H9 (cell line): ENCODE data around the gene MMD. TPM values are rescaled to one million over a fixed set of nuclear protein-coding genes. Genes with fewer than 3 reads are reported as not detected.
"Not testable (repeated sequence)": the region's sequence is repeated elsewhere in the genome, so short reads cannot be mapped to it uniquely, and the experiment has no call there.

Source experiments
- DNase-seq: peaks from one replicate; pipeline ENCODE4 v3.0.0-alpha.2; 2017
- H2AFZ ChIP-seq: one replicate; pipeline ENCODE4 v1.6.1; 2013; ENCODE audit warnings: mild to moderate bottlenecking, low read length, control low read depth, moderate library complexity
- H2AK5ac ChIP-seq: 2 replicates; pipeline ENCODE4 v1.6.1; 2013; ENCODE audit warnings: low read length, control low read depth, mixed read lengths; ENCODE audit not compliant: insufficient read length
- H2BK120ac ChIP-seq: one replicate; pipeline ENCODE4 v1.6.1; 2013; ENCODE audit warnings: low read depth, mild to moderate bottlenecking, low read length, control low read depth, inconsistent platforms; ENCODE audit not compliant: poor library complexity, severe bottlenecking
- H2BK12ac ChIP-seq: 2 replicates; pipeline ENCODE4 v1.6.1; 2013; ENCODE audit warnings: low read length, control low read depth, mixed read lengths, low read depth; ENCODE audit not compliant: insufficient read length
- H2BK15ac ChIP-seq: 2 replicates; pipeline ENCODE4 v1.6.1; 2013; ENCODE audit warnings: low read depth, low read length, control low read depth
- H2BK20ac ChIP-seq: one replicate; pipeline ENCODE4 v1.6.1; 2013; ENCODE audit warnings: low read depth, mild to moderate bottlenecking, low read length, control low read depth, inconsistent platforms; ENCODE audit not compliant: poor library complexity, severe bottlenecking
- H2BK5ac ChIP-seq: 2 replicates; pipeline ENCODE4 v1.6.1; 2013; ENCODE audit warnings: low read length, control low read depth, mixed read lengths; ENCODE audit not compliant: insufficient read length
- H3K14ac ChIP-seq: 2 replicates; pipeline ENCODE4 v1.6.1; 2013; ENCODE audit warnings: low read length, control low read depth; ENCODE audit not compliant: insufficient read depth
- H3K18ac ChIP-seq: 2 replicates; pipeline ENCODE4 v1.6.1; 2013; ENCODE audit warnings: low read depth, mild to moderate bottlenecking, mixed read lengths, low read length, control low read depth; ENCODE audit not compliant: insufficient read length
- H3K23ac ChIP-seq: 2 replicates; pipeline ENCODE4 v1.6.1; 2013; ENCODE audit warnings: low read length, control low read depth, mixed read lengths, low read depth; ENCODE audit not compliant: insufficient read length
- H3K23me2 ChIP-seq: 2 replicates; pipeline ENCODE4 v1.6.1; 2013; ENCODE audit warnings: low read depth, mild to moderate bottlenecking, mixed read lengths, low read length, control low read depth; ENCODE audit not compliant: insufficient read length, poor library complexity, severe bottlenecking
- H3K27ac ChIP-seq: 2 replicates; pipeline ENCODE4 v1.5.1; 2013; ENCODE audit warnings: low read length, control low read depth, mixed read lengths, low read depth; ENCODE audit not compliant: insufficient read length
- H3K27me3 ChIP-seq: 2 replicates; pipeline ENCODE4 v1.6.1; 2013; ENCODE audit warnings: low read length, control low read depth, inconsistent platforms; ENCODE audit not compliant: insufficient read depth
- H3K4ac ChIP-seq: 2 replicates; pipeline ENCODE4 v1.6.1; 2013; ENCODE audit warnings: low read depth, mild to moderate bottlenecking, control low read depth, inconsistent platforms, low read length, moderate library complexity
- H3K4me1 ChIP-seq: 2 replicates; pipeline ENCODE4 v1.6.1; 2013; ENCODE audit warnings: low read length, control low read depth, inconsistent platforms; ENCODE audit not compliant: insufficient read depth
- H3K4me2 ChIP-seq: 2 replicates; pipeline ENCODE4 v1.6.1; 2013; ENCODE audit warnings: low read length, control low read depth, mixed read lengths; ENCODE audit not compliant: insufficient read length, insufficient read depth
- H3K56ac ChIP-seq: 2 replicates; pipeline ENCODE4 v1.6.1; 2013; ENCODE audit warnings: low read depth, mild to moderate bottlenecking, mixed read lengths, low read length, control low read depth; ENCODE audit not compliant: insufficient read length
- H3K79me1 ChIP-seq: 2 replicates; pipeline ENCODE4 v1.6.1; 2013; ENCODE audit warnings: low read depth, mild to moderate bottlenecking, moderate library complexity, low read length, control low read depth, inconsistent platforms; ENCODE audit not compliant: insufficient read depth, poor library complexity, severe bottlenecking
- H3K79me2 ChIP-seq: 2 replicates; pipeline ENCODE4 v1.6.1; 2013; ENCODE audit warnings: low read length, control low read depth, inconsistent platforms; ENCODE audit not compliant: insufficient read depth
- H3K9ac ChIP-seq: 2 replicates; pipeline ENCODE4 v1.6.1; 2013; ENCODE audit warnings: low read length, control low read depth, mixed read lengths; ENCODE audit not compliant: insufficient read length; ENCODE audit errors: extremely low read depth
- H3K9me3 ChIP-seq: one replicate; pipeline ENCODE4 v1.6.1; 2013; ENCODE audit warnings: low read depth, low read length, inconsistent platforms; ENCODE audit not compliant: control insufficient read depth
- H3T11ph ChIP-seq: one replicate; pipeline ENCODE4 v1.6.1; 2013; ENCODE audit warnings: mild to moderate bottlenecking, low read length, control low read depth, inconsistent platforms
- H4K20me1 ChIP-seq: one replicate; pipeline ENCODE4 v1.6.1; 2013; ENCODE audit not compliant: control insufficient read depth, insufficient read length, insufficient read depth
- H4K5ac ChIP-seq: 2 replicates; pipeline ENCODE4 v1.6.1; 2013; ENCODE audit warnings: low read depth, mild to moderate bottlenecking, mixed read lengths, low read length, control low read depth; ENCODE audit not compliant: insufficient read length
- H4K8ac ChIP-seq: replicated peaks from 2 replicates; pipeline ENCODE4 v1.6.1; 2013; ENCODE audit warnings: low read length, control low read depth, mixed read lengths, low read depth; ENCODE audit not compliant: insufficient read length
- H4K91ac ChIP-seq: 2 replicates; pipeline ENCODE4 v1.6.1; 2013; ENCODE audit warnings: low read depth, mild to moderate bottlenecking, moderate library complexity, mixed read lengths, low read length, control low read depth; ENCODE audit not compliant: insufficient read length
- H3K27ac Mint-ChIP-seq, 3 experiments: 2 replicates in 2 of 3; 3 replicates in 1 of 3; pipeline ENCODE4 v1.8.0; 2020 to 2021; ENCODE audit warnings: mixed read lengths in 3 of 3, mild to moderate bottlenecking in 1 of 3, moderate library complexity in 1 of 3
- H3K27me3 Mint-ChIP-seq: 2 replicates; pipeline ENCODE4 v1.8.0; 2021; ENCODE audit warnings: low read depth, mild to moderate bottlenecking, moderate library complexity, mixed read lengths
- H3K36me3 Mint-ChIP-seq, 3 experiments: 2 replicates in 2 of 3; 3 replicates in 1 of 3; pipeline ENCODE4 v1.8.0; 2020 to 2021; ENCODE audit warnings: low read depth in 3 of 3, mixed read lengths in 3 of 3; ENCODE audit not compliant: insufficient read depth in 1 of 3
- H3K4me1 Mint-ChIP-seq, 2 experiments: 2 replicates each; pipeline ENCODE4 v1.8.0; 2020; ENCODE audit warnings: mixed read lengths in 2 of 2
- H3K4me3 Mint-ChIP-seq, 2 experiments: 2 replicates in 1 of 2; 3 replicates in 1 of 2; pipeline ENCODE4 v1.8.0; 2020 to 2021; ENCODE audit warnings: mild to moderate bottlenecking in 2 of 2, mixed read lengths in 2 of 2, moderate library complexity in 1 of 2
- H3K9me3 Mint-ChIP-seq, 2 experiments: 2 replicates in 1 of 2; 3 replicates in 1 of 2; pipeline ENCODE4 v1.8.0; 2020; ENCODE audit warnings: mild to moderate bottlenecking in 2 of 2, mixed read lengths in 2 of 2, moderate library complexity in 1 of 2
- WGBS: extraction: QIAGEN DNeasy Blood & Tissue Kit; methylation state at CpG from one replicate; pipeline ENCODE4 v1.1.7; 2013; ENCODE audit warnings: missing lambda C conversion rate, low lambda C conversion rate, mixed read lengths; ENCODE audit not compliant: insufficient read length; ENCODE audit errors: extremely low coverage; 5-methylcytosine and 5-hydroxymethylcytosine counted together
- total RNA-seq: library from RNA; stranded (reverse); gene quantifications from 2 replicates; pipeline ENCODE4 v1.2.1, GENCODE V29; 2021
- TF ChIP-seq, protein P1 (sequence below): fragments of 200-600 bp; sonication (generic); conservative IDR thresholded peaks from 3 replicates; pipeline ENCODE4 v1.8.0; 2021; ENCODE audit warnings: antibody characterized with exemption, mild to moderate bottlenecking

Gene MMD
- total RNA-seq, 1 experiment from 2014 or later = 24.0 TPM

DNA sequence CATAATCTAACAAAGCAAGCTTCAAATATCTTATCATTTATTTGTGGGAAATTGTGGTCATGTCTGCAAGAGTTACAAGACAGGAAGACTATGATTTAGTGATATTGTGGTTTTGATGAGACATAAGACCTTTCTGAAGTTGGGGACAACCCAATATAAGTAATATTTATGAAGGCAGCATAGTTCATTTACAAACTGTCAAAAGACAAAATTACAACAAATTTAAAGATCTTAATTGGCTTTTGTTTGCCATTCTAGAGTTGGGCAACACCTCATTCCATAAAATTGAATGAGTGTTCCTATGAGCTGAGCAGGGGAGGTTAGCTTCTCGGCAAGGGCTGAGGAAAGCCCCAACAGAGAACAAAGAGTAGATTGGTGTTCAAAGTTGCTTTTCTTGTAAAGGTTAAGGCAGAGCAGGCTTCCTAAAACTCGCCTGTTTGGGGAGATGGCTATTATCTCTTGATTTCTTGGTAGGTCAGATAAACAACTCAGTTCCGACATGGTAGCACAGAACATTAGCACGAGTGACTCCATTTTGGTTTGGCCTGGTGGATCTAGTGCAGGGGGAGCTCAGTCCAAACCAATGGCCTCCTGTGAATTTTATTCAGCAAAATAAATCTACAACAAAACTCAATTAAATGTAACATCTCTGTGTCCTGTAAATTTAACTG, 10.9 kb upstream of the MMD start:
- no peak overlapping the region for H3K23ac ChIP-seq
- no peak overlapping the region for H3K4me3 Mint-ChIP-seq
- H3K79me1 ChIP-seq = no peaks in the 10 kb centered on the region
- no peak overlapping the region for H4K91ac ChIP-seq
- no peak overlapping the region for H4K8ac ChIP-seq
- no peaks in the 10 kb centered on the region for H3K27me3 ChIP-seq
- H2BK120ac ChIP-seq = no peak overlapping the region
- H4K20me1 ChIP-seq = no peaks in the 10 kb centered on the region
- no peak overlapping the region for H3K9ac ChIP-seq
- H3K14ac ChIP-seq = no peak overlapping the region
- no peak overlapping the region for H2BK12ac ChIP-seq
- no peaks in the 10 kb centered on the region for H3K9me3 ChIP-seq
- no peak overlapping the region for H2BK15ac ChIP-seq
- H3K27ac ChIP-seq = no peak overlapping the region
- no peak overlapping the region for H3K27ac Mint-ChIP-seq
- no peaks in the 10 kb centered on the region; a peak in 1 of 7 replicates for H3K36me3 Mint-ChIP-seq
- no peak overlapping the region for H4K5ac ChIP-seq
- peaks cover 5 to 7% of the 10 kb centered on the region in 2 experiments for H3K4me1 Mint-ChIP-seq
- H3K18ac ChIP-seq = no peak overlapping the region
- no peak for DNase-seq
- H3K9me3 Mint-ChIP-seq = no peaks in the 10 kb centered on the region; a peak in 2 of 5 replicates
- no peak overlapping the region for H3K4ac ChIP-seq
- H3K4me1 ChIP-seq = no peaks in the 10 kb centered on the region
- H3K79me2 ChIP-seq = no peaks in the 10 kb centered on the region
- no peak overlapping the region for H2BK20ac ChIP-seq
- TF ChIP-seq, protein P1, sequence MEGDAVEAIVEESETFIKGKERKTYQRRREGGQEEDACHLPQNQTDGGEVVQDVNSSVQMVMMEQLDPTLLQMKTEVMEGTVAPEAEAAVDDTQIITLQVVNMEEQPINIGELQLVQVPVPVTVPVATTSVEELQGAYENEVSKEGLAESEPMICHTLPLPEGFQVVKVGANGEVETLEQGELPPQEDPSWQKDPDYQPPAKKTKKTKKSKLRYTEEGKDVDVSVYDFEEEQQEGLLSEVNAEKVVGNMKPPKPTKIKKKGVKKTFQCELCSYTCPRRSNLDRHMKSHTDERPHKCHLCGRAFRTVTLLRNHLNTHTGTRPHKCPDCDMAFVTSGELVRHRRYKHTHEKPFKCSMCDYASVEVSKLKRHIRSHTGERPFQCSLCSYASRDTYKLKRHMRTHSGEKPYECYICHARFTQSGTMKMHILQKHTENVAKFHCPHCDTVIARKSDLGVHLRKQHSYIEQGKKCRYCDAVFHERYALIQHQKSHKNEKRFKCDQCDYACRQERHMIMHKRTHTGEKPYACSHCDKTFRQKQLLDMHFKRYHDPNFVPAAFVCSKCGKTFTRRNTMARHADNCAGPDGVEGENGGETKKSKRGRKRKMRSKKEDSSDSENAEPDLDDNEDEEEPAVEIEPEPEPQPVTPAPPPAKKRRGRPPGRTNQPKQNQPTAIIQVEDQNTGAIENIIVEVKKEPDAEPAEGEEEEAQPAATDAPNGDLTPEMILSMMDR = no peak
- H3K27me3 Mint-ChIP-seq = no peaks in the 10 kb centered on the region; the same call in 1 of the 2 replicates
- no peak overlapping the region for H2AFZ ChIP-seq
- H3K56ac ChIP-seq = no peak overlapping the region
- H3T11ph ChIP-seq = no peak overlapping the region
- no peak overlapping the region for H3K4me2 ChIP-seq
- no peak overlapping the region for H2AK5ac ChIP-seq
- H3K23me2 ChIP-seq = no peaks in the 10 kb centered on the region
- no CpG with 5 or more reads among the region's 4 CpGs for WGBS
- H2BK5ac ChIP-seq = no peak overlapping the region

DNA sequence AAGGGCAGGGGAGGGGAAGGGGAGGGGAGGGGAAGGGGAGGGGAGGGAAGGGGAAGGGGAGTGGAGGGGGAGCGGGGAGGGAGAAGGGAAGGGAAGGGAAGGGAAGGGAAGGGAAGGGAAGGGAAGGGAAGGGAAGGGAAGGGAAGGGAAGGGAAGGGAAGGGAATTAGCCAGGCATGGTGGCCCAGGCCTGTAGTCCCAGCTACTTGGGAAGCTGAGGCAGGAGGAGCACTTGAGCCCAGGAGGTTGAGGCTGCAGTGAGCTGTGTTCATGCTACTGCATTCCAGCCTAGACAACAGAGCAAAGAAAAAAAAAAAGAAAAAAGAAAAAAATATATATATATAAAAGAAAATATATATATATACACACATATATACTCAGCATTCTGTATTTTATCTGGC, 10.3 kb upstream of the MMD start:
- not testable (repeated sequence) for H3K9me3 ChIP-seq, H3K23me2 ChIP-seq, H2AFZ ChIP-seq, H4K91ac ChIP-seq, H2BK5ac ChIP-seq, H3K27me3 ChIP-seq, H3K27ac ChIP-seq, H3K4me1 ChIP-seq, DNase-seq, H4K8ac ChIP-seq, H3K79me2 ChIP-seq, H2BK120ac ChIP-seq, H3K4ac ChIP-seq, H3K18ac ChIP-seq, H2BK20ac ChIP-seq, H3K4me2 ChIP-seq, H3T11ph ChIP-seq, H3K27me3 Mint-ChIP-seq, H3K4me1 Mint-ChIP-seq, H2BK12ac ChIP-seq, H3K4me3 Mint-ChIP-seq, H3K79me1 ChIP-seq, H4K5ac ChIP-seq, H3K36me3 Mint-ChIP-seq, H2AK5ac ChIP-seq, H3K56ac ChIP-seq, H3K9ac ChIP-seq, H4K20me1 ChIP-seq, H3K9me3 Mint-ChIP-seq, H3K14ac ChIP-seq, H2BK15ac ChIP-seq, H3K27ac Mint-ChIP-seq, H3K23ac ChIP-seq
- WGBS = no CpG with 5 or more reads among the region's 1 CpG
